ENCODE measurements around the gene PSMD6. TPM values are rescaled to one million over a fixed set of nuclear protein-coding genes. Genes with fewer than 3 reads are reported as not detected.

The PSMD6 gene
- total RNA-seq, 8 experiments from 2014 or later = 77.9 to 140 (median 105) TPM

Other genes with a start within 250 kb of the PSMD6 start
- gene C3orf49, start 204.2 kb downstream of the PSMD6 start, total RNA-seq = 1 to 10 TPM in 2 of 8 experiments, under 1 TPM in 6; 0.22 to 1.4 (median 0.38) TPM
- gene THOC7, start 159.7 kb downstream of the PSMD6 start, total RNA-seq = 10 to 100 TPM; 53.3 to 97.1 (median 72.1) TPM
- 10 to 100 TPM in 4 of 8 experiments, 1 to 10 TPM in 4; 5.1 to 35.5 (median 10.4) TPM for gene ATXN7, start 159.6 kb downstream of the PSMD6 start, total RNA-seq
- gene SCAANT1, start 111.1 kb downstream of the PSMD6 start, total RNA-seq = 10 to 100 TPM in 2 of 8 experiments, not detected in 6; 11.4 to 12.1 TPM
- 10 to 100 TPM in 5 of 8 experiments, 1 to 10 TPM in 3; 2.1 to 43.1 (median 12.0) TPM for gene PRICKLE2, start 202.0 kb upstream of the PSMD6 start, total RNA-seq